Gastroesophageal sphincter (tissue), 4 donors: Measurements from ENCODE around the gene MAML2. TPM values are rescaled to one million over a fixed set of nuclear protein-coding genes. Genes with fewer than 3 reads are reported as not detected.

Experiments used
- ATAC-seq: fragments of 150-250 bp; one replicate; pipeline ENCODE4 v1.9.1; 2016; ENCODE audit warnings: mild to moderate bottlenecking, moderate library complexity
- H3K27ac ChIP-seq, 4 donors: fragments of 200-600 bp; sonication (generic) in 3 of 4; 1 replicate in 3 of 4; 2 replicates in 1 of 4; pipeline ENCODE4 v1.5.1; 2016 to 2019
- H3K27me3 ChIP-seq: fragments of 200-600 bp; sonication (generic); one replicate; pipeline ENCODE4 v1.5.1; 2019
- H3K36me3 ChIP-seq, 2 donors: fragments of 200-600 bp; sonication (generic); one replicate each; pipeline ENCODE4 v1.5.1; 2019; ENCODE audit warnings: control low read depth in 1 of 2
- H3K4me1 ChIP-seq, 3 donors: fragments of 200-600 bp; sonication (generic); 1 replicate in 2 of 3; 2 replicates in 1 of 3; pipeline ENCODE4 v1.5.1; 2016 to 2019; ENCODE audit warnings: control low read depth in 2 of 3
- H3K4me3 ChIP-seq, 2 donors: fragments of 200-600 bp; sonication (generic); one replicate each; pipeline ENCODE4 v1.5.1; 2019; ENCODE audit warnings: mild to moderate bottlenecking in 1 of 2, moderate library complexity in 1 of 2
- H3K9me3 ChIP-seq, 3 donors: fragments of 200-600 bp; sonication (generic); one replicate each; pipeline ENCODE4 v1.5.1; 2017 to 2019; ENCODE audit warnings: control low read depth in 2 of 3
- EP300 ChIP-seq: sonication (generic); formaldehyde crosslinking; IDR thresholded peaks from one replicate; pipeline ENCODE4 v1.6.1; 2017; ENCODE audit warnings: antibody characterized with exemption, mild to moderate bottlenecking
- POLR2A ChIP-seq, 2 donors: fragments of 450-650 bp; IDR thresholded peaks; one replicate each; pipeline ENCODE4 v1.6.1; 2017; ENCODE audit warnings: antibody characterized with exemption in 2 of 2, mild to moderate bottlenecking in 2 of 2, moderate library complexity in 1 of 2
- POLR2AphosphoS5 ChIP-seq: sonication (generic); formaldehyde crosslinking; IDR thresholded peaks from one replicate; pipeline ENCODE4 v1.6.1; 2017; ENCODE audit warnings: antibody characterized with exemption
- WGBS, 2 donors: methylation state at CpG; one replicate each; pipeline ENCODE4 v1.1.5; 2018; ENCODE audit warnings: low coverage in 1 of 2; 5-methylcytosine and 5-hydroxymethylcytosine counted together
- total RNA-seq, 4 donors: library from RNA; depleted of rRNA; stranded (reverse); fragments of >200 nt; gene quantifications; one replicate each; pipeline ENCODE4 v1.1.0, GENCODE V29; 2016
- TF ChIP-seq, protein P1 (sequence below), 4 experiments: fragments of 200-600 bp in 2 of 4; fragments of 450-650 bp in 2 of 4; sonication (generic) in 1 of 4; IDR thresholded peaks; one replicate each; pipeline ENCODE4 v1.5.1; 2017 to 2019; ENCODE audit warnings: antibody characterized with exemption in 4 of 4, mild to moderate bottlenecking in 2 of 4, moderate library complexity in 2 of 4

The MAML2 gene
- total RNA-seq, 4 donors from 2014 or later: 15.8 to 31.8 (median 23.7) TPM

DNA sequence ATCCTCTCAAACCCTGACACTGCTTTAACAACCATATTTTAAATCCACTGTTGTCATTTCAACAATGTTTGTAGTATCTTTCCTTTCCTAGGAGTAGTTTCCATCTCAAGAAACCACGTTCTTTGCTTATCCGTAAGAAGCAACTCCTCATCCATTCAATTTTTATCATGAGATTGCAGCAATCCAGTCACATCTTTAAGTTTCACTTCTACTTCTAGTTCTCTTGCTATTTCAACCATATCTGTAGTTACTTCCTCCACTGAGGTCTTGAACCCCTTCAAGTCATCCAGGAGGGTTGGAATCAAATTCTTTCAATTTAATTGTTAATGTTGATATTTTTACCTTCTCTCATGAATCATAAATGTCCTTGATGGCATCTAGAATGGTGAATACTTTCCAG, 24.3 kb upstream of the MAML2 start:
- Histone ChIP-seq H3K27me3 (no peaks in the 10 kb centered on the region), H3K4me1 (no peaks in the 10 kb centered on the region), H3K27ac (no peak overlapping the region), H3K36me3 (peaks cover 0 to 83% of the 10 kb centered on the region in 2 donors), H3K4me3 (no peak overlapping the region), H3K9me3 (no peaks in the 10 kb centered on the region)
- no peak for ATAC-seq
- 96 to 100% methylated on average over 2 of the region's 2 CpGs for WGBS, 2 donors
- TF ChIP-seq EP300 (no peak), POLR2AphosphoS5 (no peak), POLR2A (IDR thresholded peaks at IDR 0.05) (no peak)
- TF ChIP-seq, protein P1, sequence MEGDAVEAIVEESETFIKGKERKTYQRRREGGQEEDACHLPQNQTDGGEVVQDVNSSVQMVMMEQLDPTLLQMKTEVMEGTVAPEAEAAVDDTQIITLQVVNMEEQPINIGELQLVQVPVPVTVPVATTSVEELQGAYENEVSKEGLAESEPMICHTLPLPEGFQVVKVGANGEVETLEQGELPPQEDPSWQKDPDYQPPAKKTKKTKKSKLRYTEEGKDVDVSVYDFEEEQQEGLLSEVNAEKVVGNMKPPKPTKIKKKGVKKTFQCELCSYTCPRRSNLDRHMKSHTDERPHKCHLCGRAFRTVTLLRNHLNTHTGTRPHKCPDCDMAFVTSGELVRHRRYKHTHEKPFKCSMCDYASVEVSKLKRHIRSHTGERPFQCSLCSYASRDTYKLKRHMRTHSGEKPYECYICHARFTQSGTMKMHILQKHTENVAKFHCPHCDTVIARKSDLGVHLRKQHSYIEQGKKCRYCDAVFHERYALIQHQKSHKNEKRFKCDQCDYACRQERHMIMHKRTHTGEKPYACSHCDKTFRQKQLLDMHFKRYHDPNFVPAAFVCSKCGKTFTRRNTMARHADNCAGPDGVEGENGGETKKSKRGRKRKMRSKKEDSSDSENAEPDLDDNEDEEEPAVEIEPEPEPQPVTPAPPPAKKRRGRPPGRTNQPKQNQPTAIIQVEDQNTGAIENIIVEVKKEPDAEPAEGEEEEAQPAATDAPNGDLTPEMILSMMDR (IDR thresholded peaks at IDR 0.05): no peak

DNA sequence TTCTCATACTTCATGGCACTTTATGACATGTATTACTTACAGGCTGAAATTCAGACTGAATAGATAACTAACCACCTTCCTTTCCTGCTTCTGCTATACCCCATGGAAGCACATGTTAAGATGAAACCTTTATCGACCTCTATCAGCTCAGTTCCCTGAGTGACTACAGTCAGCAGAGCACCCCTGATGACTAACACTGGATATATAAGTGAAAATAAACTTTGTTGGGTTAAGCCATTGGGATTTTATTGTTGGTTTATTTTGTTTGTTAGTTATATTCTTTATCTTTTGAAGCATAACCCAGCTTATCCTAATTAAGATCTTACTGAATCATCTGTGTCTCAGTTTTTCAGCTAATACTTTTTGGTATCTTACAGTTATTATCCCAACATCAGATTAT, 23.0 kb upstream of the MAML2 start:
- peaks cover 0 to 76% of the 10 kb centered on the region in 2 donors for H3K36me3 ChIP-seq
- no peaks in the 10 kb centered on the region for H3K9me3 ChIP-seq
- H3K4me3 ChIP-seq: no peak overlapping the region
- ATAC-seq: no peak
- H3K4me1 ChIP-seq: no peaks in the 10 kb centered on the region
- 75 to 100% methylated on average over 1 of the region's 1 CpG for WGBS, 2 donors
- no peak overlapping the region for H3K27ac ChIP-seq
- no peaks in the 10 kb centered on the region for H3K27me3 ChIP-seq
- no peak for TF ChIP-seq EP300
- TF ChIP-seq POLR2A (IDR thresholded peaks at IDR 0.05): no peak
- TF ChIP-seq POLR2AphosphoS5: no peak
- TF ChIP-seq, protein P1 (IDR thresholded peaks at IDR 0.05): no peak

DNA sequence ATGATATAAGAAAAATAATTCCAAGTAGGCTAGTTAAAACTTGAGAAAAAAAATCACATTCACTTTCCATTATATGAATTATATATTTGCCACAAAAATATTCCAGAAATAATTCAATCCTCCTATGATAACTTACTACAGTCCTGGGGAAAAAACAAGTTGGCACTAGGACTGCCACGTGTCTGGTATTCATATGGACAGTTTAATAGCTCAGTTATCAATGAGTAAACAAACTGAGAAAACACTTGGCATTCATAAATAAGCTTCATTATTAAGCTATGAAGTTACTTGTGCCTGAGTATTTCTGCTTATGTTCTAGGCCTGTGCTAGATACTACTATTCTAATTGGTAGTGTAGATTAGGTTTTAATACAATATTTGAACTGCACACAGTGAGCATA, 22.5 kb upstream of the MAML2 start:
- no peak overlapping the region for H3K4me3 ChIP-seq
- no peaks in the 10 kb centered on the region for H3K27me3 ChIP-seq
- no peaks in the 10 kb centered on the region for H3K4me1 ChIP-seq
- ATAC-seq: no peak
- no peak overlapping the region for H3K27ac ChIP-seq
- peaks cover 0 to 71% of the 10 kb centered on the region in 2 donors for H3K36me3 ChIP-seq
- TF ChIP-seq POLR2AphosphoS5 (no peak), POLR2A (IDR thresholded peaks at IDR 0.05) (no peak), EP300 (no peak)
- TF ChIP-seq, protein P1 (IDR thresholded peaks at IDR 0.05): no peak
- H3K9me3 ChIP-seq: no peaks in the 10 kb centered on the region
- WGBS, 2 donors: 57 to 67% methylated on average over 1 of the region's 1 CpG

DNA sequence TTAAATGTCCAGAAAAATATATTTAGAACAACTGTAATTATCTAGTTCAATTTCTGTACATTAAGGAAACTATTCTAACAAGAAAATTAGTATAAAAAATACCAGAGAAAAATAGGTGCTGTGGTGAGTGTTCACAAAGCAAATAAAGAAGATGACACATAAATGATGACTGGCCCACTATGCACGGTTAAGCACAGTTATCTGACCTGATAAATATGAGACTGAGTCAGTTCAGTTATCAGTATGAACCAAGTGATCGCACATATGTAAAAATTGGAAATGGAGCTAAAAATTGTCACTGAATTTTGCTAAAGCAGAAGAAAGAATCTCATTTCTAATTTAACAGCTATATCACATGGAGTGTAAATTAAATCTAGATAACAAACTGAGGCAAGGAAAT, 18.8 kb upstream of the MAML2 start:
- Histone ChIP-seq H3K27me3 (no peaks in the 10 kb centered on the region), H3K36me3 (peaks cover 0 to 60% of the 10 kb centered on the region in 2 donors), H3K9me3 (no peaks in the 10 kb centered on the region), H3K4me3 (no peak overlapping the region), H3K27ac (no peak overlapping the region), H3K4me1 (no peaks in the 10 kb centered on the region)
- TF ChIP-seq POLR2AphosphoS5: no peak
- TF ChIP-seq, protein P1 (IDR thresholded peaks at IDR 0.05): no peak
- no peak for TF ChIP-seq EP300
- TF ChIP-seq POLR2A (IDR thresholded peaks at IDR 0.05): no peak
- 60 to 80% methylated on average over 2 of the region's 2 CpGs for WGBS, 2 donors
- ATAC-seq: no peak

DNA sequence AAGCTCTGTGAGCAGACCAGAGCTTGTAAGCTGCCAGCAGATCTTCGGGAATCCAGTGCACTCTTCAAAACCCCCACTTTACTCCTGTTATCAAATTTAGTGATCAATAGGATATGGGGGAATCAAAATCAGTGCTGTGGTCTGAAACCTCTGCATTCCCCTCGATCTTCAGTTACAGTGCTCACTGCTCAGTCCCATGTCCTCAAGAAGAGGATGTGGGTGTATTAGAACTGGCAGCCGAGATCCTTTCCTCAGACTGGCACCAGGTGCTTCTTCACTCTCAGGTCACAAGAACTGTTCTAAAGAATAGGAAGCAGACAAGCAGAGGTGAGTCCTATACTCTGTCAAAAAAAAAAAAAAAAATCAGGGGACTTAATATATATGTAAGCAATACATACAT, 15.3 kb upstream of the MAML2 start:
- no peak for ATAC-seq
- H3K9me3 ChIP-seq: no peaks in the 10 kb centered on the region
- no peaks in the 10 kb centered on the region for H3K4me1 ChIP-seq
- no peak overlapping the region for H3K4me3 ChIP-seq
- TF ChIP-seq EP300: no peak
- TF ChIP-seq, protein P1 (IDR thresholded peaks at IDR 0.05): no peak
- no peak for TF ChIP-seq POLR2AphosphoS5
- no peak for TF ChIP-seq POLR2A (IDR thresholded peaks at IDR 0.05)
- H3K27ac ChIP-seq: no peak overlapping the region
- no peaks in the 10 kb centered on the region for H3K27me3 ChIP-seq
- 83 to 96% methylated on average over 2 to 3 of the region's 3 CpGs for WGBS, 2 donors
- peaks cover 0 to 66% of the 10 kb centered on the region in 2 donors for H3K36me3 ChIP-seq
